Liver (tissue), 3 donors: ENCODE results near the gene ZNF785.

Experiments used
- ATF3 ChIP-seq: IDR thresholded peaks from 2 replicates; pipeline ENCODE4 v1.6.1; 2016; ENCODE audit warnings: antibody characterized with exemption
- JUND ChIP-seq, 2 donors: IDR thresholded peaks; 2 replicates each; pipeline ENCODE4 v1.6.1; 2016; ENCODE audit warnings: antibody characterized with exemption in 2 of 2
- MAX ChIP-seq: IDR thresholded peaks from 2 replicates; pipeline ENCODE4 v1.6.1; 2016; ENCODE audit warnings: antibody characterized with exemption
- RXRA ChIP-seq, 2 donors: IDR thresholded peaks; 2 replicates each; pipeline ENCODE4 v1.6.1; 2017 to 2018; ENCODE audit warnings: antibody characterized with exemption in 2 of 2, mild to moderate bottlenecking in 1 of 2
- TAF1 ChIP-seq: conservative IDR thresholded peaks from 2 replicates; pipeline ENCODE4 v1.6.1; 2016; ENCODE audit warnings: antibody characterized with exemption, mild to moderate bottlenecking
- YY1 ChIP-seq: IDR thresholded peaks from 2 replicates; pipeline ENCODE4 v1.6.1; 2016; ENCODE audit warnings: antibody characterized with exemption, mild to moderate bottlenecking
- TF ChIP-seq, protein P1 (sequence below): fragments of 150-350 bp; IDR thresholded peaks from 2 replicates; pipeline ENCODE4 v1.5.1; 2017; ENCODE audit warnings: improper control_type of control experiment, low read depth, low read length; ENCODE audit not compliant: missing input control
- donor health status: healthy.
- donor health status: healthy.

GRCh38 chr16:30604316-30604947 is 18.9 kb upstream of the ZNF785 start:
- TF ChIP-seq, protein P1, sequence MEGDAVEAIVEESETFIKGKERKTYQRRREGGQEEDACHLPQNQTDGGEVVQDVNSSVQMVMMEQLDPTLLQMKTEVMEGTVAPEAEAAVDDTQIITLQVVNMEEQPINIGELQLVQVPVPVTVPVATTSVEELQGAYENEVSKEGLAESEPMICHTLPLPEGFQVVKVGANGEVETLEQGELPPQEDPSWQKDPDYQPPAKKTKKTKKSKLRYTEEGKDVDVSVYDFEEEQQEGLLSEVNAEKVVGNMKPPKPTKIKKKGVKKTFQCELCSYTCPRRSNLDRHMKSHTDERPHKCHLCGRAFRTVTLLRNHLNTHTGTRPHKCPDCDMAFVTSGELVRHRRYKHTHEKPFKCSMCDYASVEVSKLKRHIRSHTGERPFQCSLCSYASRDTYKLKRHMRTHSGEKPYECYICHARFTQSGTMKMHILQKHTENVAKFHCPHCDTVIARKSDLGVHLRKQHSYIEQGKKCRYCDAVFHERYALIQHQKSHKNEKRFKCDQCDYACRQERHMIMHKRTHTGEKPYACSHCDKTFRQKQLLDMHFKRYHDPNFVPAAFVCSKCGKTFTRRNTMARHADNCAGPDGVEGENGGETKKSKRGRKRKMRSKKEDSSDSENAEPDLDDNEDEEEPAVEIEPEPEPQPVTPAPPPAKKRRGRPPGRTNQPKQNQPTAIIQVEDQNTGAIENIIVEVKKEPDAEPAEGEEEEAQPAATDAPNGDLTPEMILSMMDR: no peak
- TF ChIP-seq JUND (IDR thresholded peaks at IDR 0.05): no peak
- TF ChIP-seq ATF3: no peak
- TF ChIP-seq RXRA (IDR thresholded peaks at IDR 0.05): peak in 1 of 2 donors; percentile 15
- TF ChIP-seq TAF1: no peak
- TF ChIP-seq MAX: no peak
- peak; percentile 59 for TF ChIP-seq YY1
